HG02610 (cell line): ENCODE measurements around the gene VPS13D.

Experiments
- ATAC-seq: cut with Tn5 transposase; IDR thresholded peaks from one replicate; pipeline ENCODE4 v1.9.1; 2021; ENCODE audit warnings: mild to moderate bottlenecking, moderate library complexity; ENCODE audit not compliant: unreplicated experiment

The VPS13D gene

GRCh38 chr1:12229835-12230548 lies at the start of gene VPS13D:
Gene VPS13D, plus strand, starts transcription at chr1:12230030. Its CDS starts 4,237 bp downstream, at chr1:12234267.
- ATAC-seq = peak; percentile 74

DNA sequence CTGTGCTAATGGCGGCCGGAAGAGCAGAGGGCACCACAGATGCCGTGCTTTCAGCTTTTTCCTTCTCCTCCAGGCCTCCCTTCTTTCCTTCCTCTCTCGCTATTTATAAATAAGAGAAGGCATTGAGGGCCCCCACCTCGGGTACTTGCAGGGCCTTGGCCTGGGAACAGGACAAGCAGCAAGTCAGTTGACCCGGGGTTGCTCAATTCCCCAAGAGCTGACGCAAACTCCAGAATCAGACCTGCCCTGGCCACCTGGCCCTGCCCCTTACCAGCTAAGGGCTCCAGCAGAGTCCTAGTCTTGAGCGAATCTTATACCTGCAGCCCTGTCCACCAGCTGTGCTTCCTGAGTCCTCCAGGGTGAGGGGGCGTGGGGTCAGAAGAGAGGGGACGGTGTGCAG lies 49.5 kb upstream of the VPS13D start:
- no peak for ATAC-seq

DNA sequence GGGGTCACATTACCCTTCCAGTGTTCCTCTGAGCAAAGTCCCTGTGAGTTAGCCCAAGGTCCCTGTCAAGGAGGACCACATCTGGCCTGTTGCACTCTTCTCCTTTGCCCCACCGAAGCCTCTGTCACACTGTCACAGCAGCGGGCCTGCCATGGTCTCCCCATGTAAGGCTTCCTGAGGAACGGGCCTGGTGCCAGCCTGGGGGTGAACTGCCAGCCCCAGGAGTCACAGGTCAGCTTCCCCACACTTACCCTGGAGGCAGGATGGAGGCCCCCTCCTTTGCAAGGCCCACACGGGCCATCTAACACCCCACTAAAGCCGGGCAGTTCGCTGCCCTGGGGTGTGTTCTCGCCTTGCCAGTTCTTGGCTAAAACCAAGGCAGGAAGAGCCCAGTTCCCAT lies 48.9 kb upstream of the VPS13D start:
- ATAC-seq = no peak

DNA sequence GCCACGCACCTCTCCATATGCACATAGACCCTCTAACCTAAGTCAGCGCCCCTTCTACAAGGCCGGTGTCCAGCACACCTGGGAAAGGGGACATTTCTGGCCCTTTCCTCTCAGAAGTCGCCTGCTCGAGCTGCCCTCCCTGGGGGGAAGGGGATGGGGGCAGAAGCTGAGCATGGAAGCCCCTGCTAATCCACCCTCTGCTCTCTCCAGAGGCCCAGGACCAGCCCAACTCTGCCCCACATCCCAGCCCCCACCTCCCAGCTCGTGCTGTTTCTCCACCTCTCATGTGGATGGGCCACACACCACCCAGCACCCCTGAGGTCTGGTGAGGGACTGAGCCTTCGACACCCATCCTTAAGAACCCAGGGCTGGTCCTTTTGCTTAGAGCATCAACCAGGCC lies 48.3 kb upstream of the VPS13D start:
- ATAC-seq = no peak

DNA sequence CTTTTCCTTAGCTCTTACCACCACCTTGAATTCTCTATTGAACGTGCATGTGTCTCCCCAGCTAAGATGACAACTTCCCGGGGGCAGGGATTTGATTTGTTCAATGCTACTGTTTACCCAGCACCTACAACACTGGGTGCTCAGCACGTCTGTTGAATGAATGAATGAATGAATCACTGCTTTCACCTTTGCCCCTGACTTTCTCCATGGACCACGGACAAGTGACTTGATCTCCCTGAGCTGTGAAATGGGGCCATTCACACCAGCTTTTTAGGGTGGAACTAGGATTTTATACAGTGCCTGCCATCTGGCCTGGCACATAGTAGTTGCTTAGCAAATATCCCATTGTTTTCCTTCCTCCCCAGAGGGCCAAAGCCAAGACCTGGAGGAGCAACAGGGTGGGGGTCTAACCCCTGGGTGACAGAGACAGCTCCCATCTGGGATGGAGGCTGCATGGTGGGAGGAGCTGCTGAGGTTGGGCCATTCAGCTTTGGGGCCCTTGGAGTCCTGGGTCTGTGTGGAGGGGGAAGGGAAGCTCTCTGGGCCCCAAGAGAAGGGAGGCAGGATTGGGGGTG lies 47.3 kb upstream of the VPS13D start:
- ATAC-seq = no peak

GRCh38 chr1:12183095-12183794 lies 46.6 kb upstream of the VPS13D start:
- no peak for ATAC-seq

DNA sequence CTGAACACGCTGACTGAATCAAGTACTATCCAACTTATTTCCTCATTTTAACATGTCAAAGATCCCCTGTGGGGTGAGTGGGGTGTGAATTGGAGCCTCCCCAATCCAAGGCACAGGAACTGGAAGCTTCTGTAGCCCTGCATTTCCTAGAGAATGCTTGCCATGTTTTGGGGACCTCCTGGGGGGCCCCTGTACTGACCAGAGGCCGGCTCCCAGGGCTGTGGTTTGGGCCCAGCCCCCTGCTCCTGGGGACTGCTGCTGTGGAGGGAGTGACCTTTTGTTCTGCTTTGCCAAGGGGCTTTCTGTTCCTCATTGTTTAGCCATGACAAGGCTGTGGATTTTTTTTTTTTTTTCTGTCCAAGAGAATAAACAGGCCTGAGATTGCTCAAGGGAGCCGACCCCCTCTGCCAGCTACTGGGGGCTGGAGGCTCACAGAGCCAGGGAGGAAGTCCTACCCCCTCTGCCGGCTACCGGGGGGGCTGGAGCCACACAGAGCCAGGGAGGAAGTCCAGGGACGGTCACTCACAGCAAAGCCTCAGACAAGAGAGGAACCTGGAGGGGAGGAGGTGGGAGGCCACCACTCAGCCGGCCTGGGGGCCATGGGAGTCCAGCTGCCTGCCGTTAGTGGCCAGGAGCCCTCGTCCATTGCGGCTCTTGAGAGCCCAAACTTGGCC lies 45.7 kb upstream of the VPS13D start:
- no peak for ATAC-seq

GRCh38 chr1:12185036-12185917 lies 44.6 kb upstream of the VPS13D start:
- no peak for ATAC-seq

GRCh38 chr1:12185918-12186678 lies 43.7 kb upstream of the VPS13D start:
- no peak for ATAC-seq

DNA sequence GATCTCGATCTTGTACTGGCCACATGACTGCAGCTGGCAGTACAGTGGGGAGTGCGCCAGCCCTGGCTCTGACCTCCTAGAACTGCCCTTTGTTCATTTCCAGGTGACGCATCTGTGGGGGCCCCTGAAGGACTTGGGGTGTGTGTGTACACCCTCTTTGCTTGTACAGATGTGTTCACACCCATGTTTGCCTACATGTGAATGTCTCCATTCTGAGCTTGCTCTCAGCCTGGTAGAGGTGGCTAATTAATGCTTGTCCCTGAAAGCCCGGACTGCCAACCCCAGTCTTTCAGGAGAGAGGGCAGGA lies 43.2 kb upstream of the VPS13D start:
- no peak for ATAC-seq

DNA sequence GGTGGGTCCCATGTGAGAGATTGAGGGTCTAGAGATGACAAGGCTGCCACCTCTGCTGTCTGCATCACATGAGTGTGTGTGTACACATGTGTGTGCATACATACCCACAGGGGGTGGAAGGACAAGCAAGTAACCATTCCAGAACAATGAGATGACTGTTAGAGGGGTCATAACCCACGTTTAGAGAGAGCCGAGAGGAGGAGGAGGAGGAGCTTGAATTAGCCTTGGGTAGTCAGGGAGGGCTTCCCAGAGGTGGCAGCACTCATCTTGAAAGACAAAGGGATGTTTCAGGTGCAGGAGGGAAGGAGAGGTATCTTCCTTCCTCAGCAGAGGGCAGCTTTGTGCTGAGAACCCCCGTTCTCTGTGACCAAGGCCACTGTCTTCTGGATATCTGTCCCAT lies 41.7 kb upstream of the VPS13D start:
- no peak for ATAC-seq

DNA sequence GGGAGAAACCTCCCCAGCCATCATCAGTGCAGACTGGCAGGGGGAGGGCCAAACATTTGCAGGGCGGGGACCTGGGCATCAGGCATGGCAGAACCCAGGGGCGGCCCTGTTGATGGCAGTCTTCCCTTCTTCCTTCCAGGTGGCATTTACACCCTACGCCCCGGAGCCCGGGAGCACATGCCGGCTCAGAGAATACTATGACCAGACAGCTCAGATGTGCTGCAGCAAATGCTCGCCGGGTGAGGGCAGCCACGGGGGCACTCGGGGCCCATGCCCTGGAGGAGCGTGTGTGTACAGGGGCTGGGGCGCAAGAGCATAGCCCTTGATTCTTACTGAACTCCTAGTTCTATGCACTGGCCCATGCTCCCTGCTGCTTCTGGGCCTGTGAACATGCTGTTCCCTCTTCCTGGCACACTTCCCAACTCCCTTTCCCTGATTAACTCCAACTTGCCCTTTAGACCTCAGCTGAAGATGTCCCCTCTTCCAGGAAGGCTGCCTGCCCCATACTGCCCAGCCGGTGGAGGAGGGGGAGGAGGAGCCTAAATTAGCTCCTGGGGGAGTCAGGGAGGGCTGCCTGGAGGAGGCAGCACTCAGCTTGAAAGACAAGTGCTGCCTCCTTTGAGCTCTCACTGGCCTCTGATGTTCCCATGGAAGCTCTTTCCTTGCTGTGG lies 41.0 kb upstream of the VPS13D start:
- ATAC-seq = no peak

GRCh38 chr1:12189328-12189682 lies 40.5 kb upstream of the VPS13D start:
- ATAC-seq = no peak

- ATAC-seq = no peak
Observed at GRCh38 chr1:12191242-12192032, 38.4 kb upstream of the VPS13D start.

DNA sequence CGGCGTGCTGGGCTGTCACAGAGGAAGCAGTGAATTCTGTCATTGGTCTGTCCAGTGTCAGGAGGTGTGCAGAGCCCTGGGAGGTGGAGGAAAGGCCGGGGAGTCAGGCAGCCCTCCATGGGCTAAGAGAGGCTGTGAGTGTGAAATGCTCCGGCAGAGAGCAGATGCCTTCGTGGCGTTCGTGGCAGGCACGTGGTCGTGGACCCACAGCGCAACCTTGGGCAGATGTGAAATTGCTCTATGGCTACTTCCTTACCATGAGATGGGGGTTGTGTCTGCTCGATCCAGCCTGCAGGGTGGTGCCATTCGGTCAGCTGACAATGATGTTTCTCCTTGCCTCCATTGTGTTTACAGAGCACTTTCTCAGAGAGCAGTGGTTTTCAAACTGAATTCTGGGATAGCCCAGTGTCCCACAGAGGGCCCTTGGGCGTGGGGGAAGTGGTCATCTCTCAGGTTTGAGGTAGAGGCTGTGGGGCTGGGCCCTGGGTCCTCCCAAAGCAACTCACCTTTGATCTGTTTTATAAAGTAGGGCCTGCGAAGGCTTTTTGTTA lies 35.1 kb upstream of the VPS13D start:
- no peak for ATAC-seq

DNA sequence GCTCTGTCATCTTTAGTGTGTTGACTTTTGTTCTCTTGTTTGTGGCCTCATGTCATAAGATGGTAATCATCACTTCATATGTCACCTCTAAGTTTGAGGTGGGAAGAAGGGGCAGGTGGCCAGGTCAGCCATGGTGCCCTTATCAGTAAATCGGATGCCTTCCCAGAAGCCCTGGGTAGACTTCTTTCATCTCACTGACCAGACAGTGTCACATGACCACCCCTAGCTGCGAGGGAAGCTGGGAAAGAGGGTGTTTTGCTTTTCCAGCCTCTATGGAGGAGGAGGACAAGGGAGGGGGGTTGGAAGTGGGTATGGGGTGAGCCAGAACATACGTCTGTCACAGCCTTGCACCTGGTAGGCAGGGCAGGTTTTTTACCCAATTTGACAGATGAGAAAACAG lies 34.4 kb upstream of the VPS13D start:
- no peak for ATAC-seq

DNA sequence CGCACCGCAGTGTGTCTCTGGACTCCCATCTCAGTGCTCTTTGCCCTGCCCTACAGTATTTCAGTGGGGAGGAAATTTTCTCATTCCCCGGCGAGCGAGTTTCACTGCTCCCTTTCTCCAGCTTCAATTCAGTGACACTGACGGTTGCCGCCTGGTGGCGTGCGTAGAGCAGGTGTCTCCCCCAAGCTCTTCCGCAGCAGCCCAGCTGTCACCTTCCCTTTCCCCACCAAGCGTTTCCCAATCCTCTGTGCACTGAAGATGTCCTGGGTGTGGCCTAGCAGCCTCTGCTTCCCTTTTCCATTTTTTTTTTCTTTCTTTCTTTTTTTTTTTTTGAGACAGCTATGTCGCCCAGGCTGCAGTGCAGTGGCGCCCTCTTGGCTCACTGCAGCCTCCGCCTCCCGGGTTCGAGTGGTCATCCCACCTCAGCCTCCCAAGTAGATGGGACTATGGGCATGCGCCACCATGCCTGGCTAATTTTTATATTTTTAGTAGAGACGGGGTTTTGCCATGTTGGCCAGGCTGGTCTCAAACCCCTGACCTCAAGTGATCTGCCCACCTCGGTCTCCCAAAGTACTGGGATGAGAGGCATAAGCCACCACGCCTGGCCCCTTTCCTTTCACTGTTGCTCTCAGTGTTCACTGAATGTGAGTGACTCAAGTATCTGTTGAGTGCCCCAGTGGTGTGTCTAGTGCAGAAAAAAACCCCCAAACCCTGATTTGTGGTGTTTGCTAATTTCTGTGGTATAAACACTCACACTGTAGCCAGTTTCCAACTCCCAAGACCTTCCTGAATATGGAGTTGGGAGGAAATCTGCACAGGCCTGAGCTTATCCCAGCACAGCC lies 33.0 kb upstream of the VPS13D start:
- no peak for ATAC-seq

DNA sequence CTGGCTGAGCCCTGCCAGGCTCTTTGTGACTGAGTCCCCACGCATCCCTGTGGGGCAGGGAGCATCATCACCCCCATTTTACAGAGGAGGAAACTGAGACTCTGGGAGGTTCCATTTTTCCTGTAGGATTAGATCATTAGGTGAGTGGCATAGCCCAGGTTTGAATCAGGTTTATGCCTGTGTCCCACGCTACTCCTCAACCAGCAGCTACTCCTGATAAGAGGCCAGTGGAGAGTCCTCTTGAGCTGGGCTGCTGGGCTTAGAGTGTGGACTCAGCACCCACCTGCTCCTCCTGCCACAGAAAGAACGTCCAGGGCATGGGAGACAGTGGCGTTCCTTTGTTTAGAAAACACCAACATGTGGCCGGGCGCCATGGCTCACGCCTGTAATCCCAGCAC lies 32.3 kb upstream of the VPS13D start:
- no peak for ATAC-seq
